ENCODE measurements around the gene CCDC12. TPM values are rescaled to one million over a fixed set of nuclear protein-coding genes. Genes with fewer than 3 reads are reported as not detected.

CCDC12 gene
- total RNA-seq: 38.6 and 40.5 TPM in 2 replicates

GRCh38 chr3:46976326-46977190 lies at the start of gene CCDC12:
CCDC12 (minus strand) TSS chr3:46976745; CDS start chr3:46976732, 13 bp downstream.
- DNase-seq (ENCODE audit: low read depth, low spot score): peak; percentile 97

GRCh38 chr3:47024932-47025331 lies 48.4 kb upstream of the CCDC12 start:
- DNase-seq (ENCODE audit: low read depth, low spot score): no peak

GRCh38 chr3:47022641-47023071 lies 46.1 kb upstream of the CCDC12 start:
- DNase-seq (ENCODE audit: low read depth, low spot score): no peak

GRCh38 chr3:47020311-47020710 lies 43.8 kb upstream of the CCDC12 start:
- no peak for DNase-seq (ENCODE audit: low read depth, low spot score)

GRCh38 chr3:47019201-47019600 lies 42.7 kb upstream of the CCDC12 start:
- DNase-seq (ENCODE audit: low read depth, low spot score): no peak

GRCh38 chr3:47018269-47018611 lies 41.7 kb upstream of the CCDC12 start:
- DNase-seq (ENCODE audit: low read depth, low spot score): no peak

- no peak for DNase-seq (ENCODE audit: low read depth, low spot score)
These were observed 41.1 kb upstream of the CCDC12 start for GRCh38 chr3:47017504-47018268.

GRCh38 chr3:47016934-47017435 lies 40.4 kb upstream of the CCDC12 start:
- no peak for DNase-seq (ENCODE audit: low read depth, low spot score)

GRCh38 chr3:47016086-47016933 lies 39.8 kb upstream of the CCDC12 start:
- no peak for DNase-seq (ENCODE audit: low read depth, low spot score)

- DNase-seq (ENCODE audit: low read depth, low spot score): no peak
These were observed 38.6 kb upstream of the CCDC12 start for GRCh38 chr3:47015151-47015550.

- no peak for DNase-seq (ENCODE audit: low read depth, low spot score)
These were observed 37.5 kb upstream of the CCDC12 start for GRCh38 chr3:47014036-47014435.

- DNase-seq (ENCODE audit: low read depth, low spot score): no peak
These were observed 36.7 kb upstream of the CCDC12 start for GRCh38 chr3:47013231-47013630.

- DNase-seq (ENCODE audit: low read depth, low spot score): no peak
These were observed 36.0 kb upstream of the CCDC12 start for GRCh38 chr3:47012342-47013230.

- DNase-seq (ENCODE audit: low read depth, low spot score): no peak
These were observed 34.8 kb upstream of the CCDC12 start for GRCh38 chr3:47011371-47011770.

GRCh38 chr3:47010910-47011309 lies 34.4 kb upstream of the CCDC12 start:
- DNase-seq (ENCODE audit: low read depth, low spot score): no peak

- DNase-seq (ENCODE audit: low read depth, low spot score): no peak
These were observed 33.7 kb upstream of the CCDC12 start for GRCh38 chr3:47010111-47010712.

- DNase-seq (ENCODE audit: low read depth, low spot score): peak; percentile 64
These were observed 32.9 kb upstream of the CCDC12 start for GRCh38 chr3:47009225-47010110.

- DNase-seq (ENCODE audit: low read depth, low spot score): no peak
These were observed 32.3 kb upstream of the CCDC12 start for GRCh38 chr3:47008851-47009224.

- DNase-seq (ENCODE audit: low read depth, low spot score): no peak
These were observed 31.8 kb upstream of the CCDC12 start for GRCh38 chr3:47008234-47008796.
